CD14-positive monocyte (primary cell): ENCODE data around the gene EPHA3. TPM values are rescaled to one million over a fixed set of nuclear protein-coding genes. Genes with fewer than 3 reads are reported as not detected.

Experiments
- DNase-seq, 3 donors: peaks; one replicate each; pipeline ENCODE4 v3.0.0-alpha.2; 2011 to 2022
- H2AFZ ChIP-seq: 2 replicates; pipeline ENCODE4 v1.6.0; 2012; ENCODE audit warnings: mild to moderate bottlenecking, low read depth, low read length, inconsistent platforms; ENCODE audit not compliant: insufficient read depth, poor library complexity, severe bottlenecking
- H3K27ac ChIP-seq, 2 donors: 1 replicate in 1 of 2; 2 replicates in 1 of 2; pipeline ENCODE4 v1.5.1; 2012 to 2013; ENCODE audit warnings: low read length in 2 of 2, control low read depth in 1 of 2, inconsistent platforms in 1 of 2, low read depth in 1 of 2, mild to moderate bottlenecking in 1 of 2
- H3K27me3 ChIP-seq, 2 donors: one replicate each; pipeline versions ENCODE4 v1.6.0 to v1.6.1; 2011 to 2013; ENCODE audit warnings: low read length in 2 of 2; ENCODE audit not compliant: control insufficient read depth in 2 of 2, insufficient read depth in 2 of 2
- H3K36me3 ChIP-seq, 2 donors: replicated peaks in 1 of 2; 1 replicate in 1 of 2; 2 replicates in 1 of 2; pipeline versions ENCODE4 v1.5.1 to v1.6.1; 2012 to 2013; ENCODE audit warnings: low read length in 2 of 2, control low read depth in 1 of 2, inconsistent platforms in 1 of 2, mild to moderate bottlenecking in 1 of 2; ENCODE audit not compliant: insufficient read depth in 2 of 2, control insufficient read depth in 1 of 2
- H3K4me1 ChIP-seq, 2 donors: 1 replicate in 1 of 2; 2 replicates in 1 of 2; pipeline versions ENCODE4 v1.5.1 to v1.6.1; 2012 to 2013; ENCODE audit warnings: low read length in 2 of 2, control low read depth in 1 of 2, inconsistent platforms in 1 of 2, mild to moderate bottlenecking in 1 of 2, moderate library complexity in 1 of 2; ENCODE audit not compliant: insufficient read depth in 2 of 2, control insufficient read depth in 1 of 2
- H3K4me2 ChIP-seq: replicated peaks from 2 replicates; pipeline ENCODE3; 2012; ENCODE audit warnings: low read length, moderate library complexity, mild to moderate bottlenecking; ENCODE audit not compliant: poor library complexity, severe bottlenecking; ENCODE audit errors: extremely low read depth
- H3K4me3 ChIP-seq, 3 experiments: fragments of 200-600 bp in 1 of 3; sonication (generic) in 1 of 3; replicated peaks in 1 of 3; 1 replicate in 2 of 3; 2 replicates in 1 of 3; pipeline ENCODE4 v1.5.1; 2011 to 2013; ENCODE audit warnings: low read length in 3 of 3, mild to moderate bottlenecking in 3 of 3, control low read depth in 2 of 3, low read depth in 2 of 3, inconsistent platforms in 1 of 3, moderate library complexity in 1 of 3
- H3K79me2 ChIP-seq: 2 replicates; pipeline ENCODE4 v1.6.0; 2012; ENCODE audit warnings: mild to moderate bottlenecking, control low read depth, inconsistent platforms, low read length, moderate library complexity; ENCODE audit not compliant: insufficient read depth
- H3K9ac ChIP-seq: 2 replicates; pipeline ENCODE4 v1.6.0; 2017; ENCODE audit warnings: low read length, mild to moderate bottlenecking; ENCODE audit not compliant: insufficient read depth, poor library complexity, severe bottlenecking
- H3K9me3 ChIP-seq, 2 donors: replicated peaks in 1 of 2; 1 replicate in 1 of 2; 2 replicates in 1 of 2; pipeline versions ENCODE4 v1.5.1 to v1.6.1; 2012 to 2013; ENCODE audit warnings: low read length in 2 of 2, control low read depth in 1 of 2; ENCODE audit not compliant: control insufficient read depth in 1 of 2, insufficient read depth in 1 of 2
- H4K20me1 ChIP-seq: 2 replicates; pipeline ENCODE4 v1.6.0; 2012; ENCODE audit warnings: mild to moderate bottlenecking, low read length, control low read depth, moderate library complexity; ENCODE audit not compliant: insufficient read depth
- H3K27ac Mint-ChIP-seq, 7 donors: one replicate each; pipeline ENCODE4 v1.8.0; 2020; ENCODE audit warnings: mild to moderate bottlenecking in 7 of 7, mixed read lengths in 7 of 7, moderate library complexity in 6 of 7, inconsistent platforms in 2 of 7
- H3K27me3 Mint-ChIP-seq, 3 donors: one replicate each; pipeline ENCODE4 v1.8.0; 2021 to 2022; ENCODE audit warnings: low read depth in 3 of 3, mild to moderate bottlenecking in 3 of 3, mixed read lengths in 3 of 3, moderate library complexity in 3 of 3, inconsistent platforms in 1 of 3
- H3K36me3 Mint-ChIP-seq, 2 donors: one replicate each; pipeline ENCODE4 v1.8.0; 2020; ENCODE audit warnings: mixed read lengths in 2 of 2, inconsistent platforms in 1 of 2, mild to moderate bottlenecking in 1 of 2
- H3K4me1 Mint-ChIP-seq: one replicate; pipeline ENCODE4 v1.8.0; 2020; ENCODE audit warnings: mild to moderate bottlenecking, mixed read lengths
- H3K4me3 Mint-ChIP-seq, 2 donors: one replicate each; pipeline ENCODE4 v1.8.0; 2020; ENCODE audit warnings: mild to moderate bottlenecking in 2 of 2, mixed read lengths in 2 of 2, moderate library complexity in 1 of 2
- H3K9me3 Mint-ChIP-seq, 7 donors: one replicate each; pipeline ENCODE4 v1.8.0; 2020 to 2022; ENCODE audit warnings: mixed read lengths in 7 of 7, mild to moderate bottlenecking in 6 of 7, moderate library complexity in 6 of 7, inconsistent platforms in 2 of 7
- intact Hi-C, 2 donors: fragments of 100-400 bp; cut with micrococcal nuclease; formaldehyde crosslinking; loops; one replicate each; pipeline versions ENCODE4 v1.15.0 to v1.15.1; 2023
- polyA plus RNA-seq, 3 donors: library from polyadenylated mRNA; depleted of rRNA in 1 of 3; unstranded in 2 of 3; stranded (reverse) in 1 of 3; fragments of 300-500 nt in 2 of 3; fragments of >200 nt in 1 of 3; fragmentation: Illumina TruSeq in 2 of 3; gene quantifications; 1 replicate in 2 of 3; 2 replicates in 1 of 3; pipeline ENCODE4 v1.2.3, GENCODE V29; 2012 to 2021
- TF ChIP-seq, protein P1 (sequence below): fragments of 200-600 bp; IDR thresholded peaks from one replicate; pipeline ENCODE4 v1.8.0; 2022; ENCODE audit warnings: antibody characterized with exemption, mild to moderate bottlenecking

Gene EPHA3
- polyA plus RNA-seq, 3 donors, result not detected

DNA sequence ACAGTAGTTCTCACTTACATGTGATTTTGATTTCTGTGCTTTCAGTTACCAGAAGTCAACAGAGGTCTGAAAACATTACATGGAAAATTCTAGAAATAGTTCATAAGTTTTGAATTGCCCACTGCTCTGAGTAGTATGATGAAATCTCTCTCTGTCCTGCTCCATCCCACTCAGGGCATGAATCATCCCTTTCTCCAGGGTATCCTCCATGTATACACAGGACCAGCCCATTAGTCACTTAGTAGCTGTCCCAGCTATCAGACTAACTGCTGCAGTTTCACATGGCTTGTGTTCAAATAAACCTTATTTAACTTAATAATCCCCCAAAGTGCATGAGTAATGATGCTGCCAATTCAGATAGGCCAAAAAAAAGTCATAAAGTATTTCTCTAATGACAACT is 38.6 kb downstream of the EPHA3 start:
- H3K4me3 Mint-ChIP-seq, result peak overlapping the region in 1 of 2 donors; percentile 4
- no peaks in the 10 kb centered on the region for H3K4me1 ChIP-seq
- no peaks in the 10 kb centered on the region for H3K9me3 ChIP-seq
- intact Hi-C loops, result no loop called here
- no peak overlapping the region for H3K27ac Mint-ChIP-seq
- H2AFZ ChIP-seq, result no peak overlapping the region
- no peak overlapping the region for H3K4me3 ChIP-seq
- H3K27me3 Mint-ChIP-seq, result no peaks in the 10 kb centered on the region
- no peaks in the 10 kb centered on the region for H3K4me1 Mint-ChIP-seq
- H3K36me3 ChIP-seq, result no peaks in the 10 kb centered on the region
- TF ChIP-seq, protein P1, sequence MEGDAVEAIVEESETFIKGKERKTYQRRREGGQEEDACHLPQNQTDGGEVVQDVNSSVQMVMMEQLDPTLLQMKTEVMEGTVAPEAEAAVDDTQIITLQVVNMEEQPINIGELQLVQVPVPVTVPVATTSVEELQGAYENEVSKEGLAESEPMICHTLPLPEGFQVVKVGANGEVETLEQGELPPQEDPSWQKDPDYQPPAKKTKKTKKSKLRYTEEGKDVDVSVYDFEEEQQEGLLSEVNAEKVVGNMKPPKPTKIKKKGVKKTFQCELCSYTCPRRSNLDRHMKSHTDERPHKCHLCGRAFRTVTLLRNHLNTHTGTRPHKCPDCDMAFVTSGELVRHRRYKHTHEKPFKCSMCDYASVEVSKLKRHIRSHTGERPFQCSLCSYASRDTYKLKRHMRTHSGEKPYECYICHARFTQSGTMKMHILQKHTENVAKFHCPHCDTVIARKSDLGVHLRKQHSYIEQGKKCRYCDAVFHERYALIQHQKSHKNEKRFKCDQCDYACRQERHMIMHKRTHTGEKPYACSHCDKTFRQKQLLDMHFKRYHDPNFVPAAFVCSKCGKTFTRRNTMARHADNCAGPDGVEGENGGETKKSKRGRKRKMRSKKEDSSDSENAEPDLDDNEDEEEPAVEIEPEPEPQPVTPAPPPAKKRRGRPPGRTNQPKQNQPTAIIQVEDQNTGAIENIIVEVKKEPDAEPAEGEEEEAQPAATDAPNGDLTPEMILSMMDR, result no peak
- H3K27ac ChIP-seq, result no peak overlapping the region
- no peaks in the 10 kb centered on the region for H3K27me3 ChIP-seq
- no peaks in the 10 kb centered on the region for H3K36me3 Mint-ChIP-seq
- H3K79me2 ChIP-seq, result no peaks in the 10 kb centered on the region
- H3K4me2 ChIP-seq, result no peak overlapping the region
- H3K9ac ChIP-seq, result no peak overlapping the region
- H4K20me1 ChIP-seq, result no peaks in the 10 kb centered on the region
- no peaks in the 10 kb centered on the region for H3K9me3 Mint-ChIP-seq
- no peak for DNase-seq

DNA sequence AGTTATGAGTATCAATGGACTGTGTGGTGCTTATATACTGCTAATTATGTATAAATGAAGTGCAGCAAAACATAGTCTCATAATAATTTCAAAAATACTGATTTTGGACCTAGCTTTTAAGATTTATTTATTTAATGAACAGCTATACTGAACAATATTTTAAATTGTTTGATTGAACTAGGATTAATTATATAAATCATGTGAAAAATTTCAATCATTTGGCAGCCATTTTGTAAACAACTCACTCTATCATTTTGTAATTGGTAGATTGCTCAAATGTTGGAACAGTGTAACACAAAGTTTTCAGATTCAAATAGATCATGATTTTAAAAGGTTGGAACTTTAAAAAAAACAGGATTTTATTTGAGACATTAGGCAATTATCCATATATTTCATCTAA is 47.0 kb downstream of the EPHA3 start:
- no peak overlapping the region for H2AFZ ChIP-seq
- no peak overlapping the region for H3K27ac Mint-ChIP-seq
- H3K4me1 Mint-ChIP-seq, result no peaks in the 10 kb centered on the region

More for the DNA sequence above, 47.0 kb downstream of the EPHA3 start:
- Mint-ChIP-seq H3K9me3 (peaks cover 0 to 2% (median 0%) of the 10 kb centered on the region in 7 donors), H3K36me3 (no peaks in the 10 kb centered on the region), H3K4me3 (no peak overlapping the region), H3K27me3 (peaks cover 0 to 1% (median 0%) of the 10 kb centered on the region in 3 donors)
- Histone ChIP-seq H3K36me3 (no peaks in the 10 kb centered on the region), H3K4me2 (no peak overlapping the region), H3K79me2 (no peaks in the 10 kb centered on the region), H3K4me3 (no peak overlapping the region), H3K27me3 (no peaks in the 10 kb centered on the region), H3K9ac (no peak overlapping the region), H3K27ac (no peak overlapping the region), H3K4me1 (no peaks in the 10 kb centered on the region), H4K20me1 (no peaks in the 10 kb centered on the region), H3K9me3 (no peaks in the 10 kb centered on the region)
- no peak for DNase-seq
- TF ChIP-seq, protein P1, result no peak
- intact Hi-C loops, result no loop called here
